ENCODE results near the gene HSPB8.

The HSPB8 gene

DNA sequence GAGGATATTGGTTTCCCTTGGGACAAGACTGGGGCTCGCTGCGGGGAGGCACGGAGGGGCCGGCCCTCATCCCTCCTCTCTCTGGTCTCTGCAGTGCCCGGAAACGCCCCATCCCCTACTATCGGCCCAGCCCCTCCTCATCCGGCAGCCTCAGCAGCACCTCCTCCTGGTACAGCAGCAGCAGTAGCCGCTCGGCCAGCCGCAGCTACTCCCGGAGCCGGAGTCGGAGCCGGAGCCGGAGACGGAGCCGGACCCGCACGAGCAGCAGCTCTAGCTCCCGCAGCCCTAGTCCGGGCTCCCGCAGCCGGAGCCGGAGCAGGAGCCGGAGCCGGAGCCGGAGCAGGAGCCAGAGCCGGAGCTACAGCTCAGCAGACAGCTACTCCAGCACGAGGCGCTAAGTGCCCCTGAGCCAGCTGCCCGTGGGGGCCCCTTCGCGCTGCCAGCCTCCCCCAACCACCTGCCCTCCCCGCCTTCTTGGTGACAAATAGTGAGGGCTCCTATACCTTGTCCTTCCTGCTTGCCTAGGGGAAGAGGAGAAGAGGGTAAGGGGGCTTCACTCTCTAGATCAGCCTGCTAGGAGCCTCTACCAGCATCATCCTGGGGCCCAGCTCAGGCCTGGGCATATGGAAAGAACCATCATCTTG lies 22.2 kb upstream of the HSPB8 start:
- CTCF ChIA-PET: no interaction called here
- POLR2A ChIA-PET: no interaction called here
- TF ChIP-seq, protein P1, sequence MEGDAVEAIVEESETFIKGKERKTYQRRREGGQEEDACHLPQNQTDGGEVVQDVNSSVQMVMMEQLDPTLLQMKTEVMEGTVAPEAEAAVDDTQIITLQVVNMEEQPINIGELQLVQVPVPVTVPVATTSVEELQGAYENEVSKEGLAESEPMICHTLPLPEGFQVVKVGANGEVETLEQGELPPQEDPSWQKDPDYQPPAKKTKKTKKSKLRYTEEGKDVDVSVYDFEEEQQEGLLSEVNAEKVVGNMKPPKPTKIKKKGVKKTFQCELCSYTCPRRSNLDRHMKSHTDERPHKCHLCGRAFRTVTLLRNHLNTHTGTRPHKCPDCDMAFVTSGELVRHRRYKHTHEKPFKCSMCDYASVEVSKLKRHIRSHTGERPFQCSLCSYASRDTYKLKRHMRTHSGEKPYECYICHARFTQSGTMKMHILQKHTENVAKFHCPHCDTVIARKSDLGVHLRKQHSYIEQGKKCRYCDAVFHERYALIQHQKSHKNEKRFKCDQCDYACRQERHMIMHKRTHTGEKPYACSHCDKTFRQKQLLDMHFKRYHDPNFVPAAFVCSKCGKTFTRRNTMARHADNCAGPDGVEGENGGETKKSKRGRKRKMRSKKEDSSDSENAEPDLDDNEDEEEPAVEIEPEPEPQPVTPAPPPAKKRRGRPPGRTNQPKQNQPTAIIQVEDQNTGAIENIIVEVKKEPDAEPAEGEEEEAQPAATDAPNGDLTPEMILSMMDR (IDR thresholded peaks at IDR 0.05; ENCODE audit: control extremely low read depth, extremely low read depth, low read depth, missing control alignments): no peak
- no peak for DNase-seq (ENCODE audit: extremely low spot score)

DNA sequence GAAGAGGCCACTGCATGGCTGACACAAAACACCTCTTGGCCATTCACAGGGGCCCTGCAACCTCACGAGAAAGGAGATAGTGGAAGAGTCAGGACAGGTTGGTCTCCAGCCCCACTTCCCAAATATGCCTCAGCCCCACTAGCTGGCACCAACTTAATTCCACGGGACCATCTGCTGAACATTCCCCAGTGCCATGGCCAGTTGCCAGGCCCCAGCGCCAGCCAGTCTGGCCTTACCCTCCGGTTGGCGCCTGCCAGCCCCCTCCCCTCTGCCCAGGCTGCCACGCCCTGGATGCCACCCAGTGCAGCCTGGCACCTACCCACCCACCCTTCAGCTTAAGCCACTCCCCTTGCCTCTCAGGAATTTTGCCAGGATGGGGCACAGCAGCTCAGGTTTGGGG lies 21.2 kb upstream of the HSPB8 start:
- POLR2A ChIA-PET: no interaction called here
- TF ChIP-seq, protein P1 (IDR thresholded peaks at IDR 0.05; ENCODE audit: control extremely low read depth, extremely low read depth, low read depth, missing control alignments): no peak
- CTCF ChIA-PET: no interaction called here
- no peak for DNase-seq (ENCODE audit: extremely low spot score)

DNA sequence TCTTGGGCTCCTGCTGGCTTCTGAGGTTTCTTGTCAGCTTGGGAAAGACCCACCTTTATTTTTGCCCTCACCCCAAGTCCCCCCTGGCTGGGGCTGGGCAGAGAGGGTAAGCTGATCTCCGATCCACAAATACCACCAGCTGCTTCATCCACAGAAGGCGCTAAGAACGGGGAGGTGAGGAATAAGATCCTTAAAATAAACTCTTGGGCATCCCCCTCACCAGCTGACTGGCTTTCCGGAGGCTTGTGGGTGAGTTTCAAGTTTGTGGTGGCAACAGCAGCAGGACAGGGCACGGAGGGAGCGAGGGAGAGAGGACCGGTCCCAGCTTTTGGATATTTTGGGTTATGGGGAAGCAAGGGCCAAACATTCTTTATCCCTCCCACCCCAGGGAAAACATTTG lies 20.8 kb upstream of the HSPB8 start:
- ChIA-PET CTCF (no interaction called here), POLR2A (no interaction called here)
- TF ChIP-seq, protein P1 (IDR thresholded peaks at IDR 0.05; ENCODE audit: control extremely low read depth, extremely low read depth, low read depth, missing control alignments): no peak
- no peak for DNase-seq (ENCODE audit: extremely low spot score)

DNA sequence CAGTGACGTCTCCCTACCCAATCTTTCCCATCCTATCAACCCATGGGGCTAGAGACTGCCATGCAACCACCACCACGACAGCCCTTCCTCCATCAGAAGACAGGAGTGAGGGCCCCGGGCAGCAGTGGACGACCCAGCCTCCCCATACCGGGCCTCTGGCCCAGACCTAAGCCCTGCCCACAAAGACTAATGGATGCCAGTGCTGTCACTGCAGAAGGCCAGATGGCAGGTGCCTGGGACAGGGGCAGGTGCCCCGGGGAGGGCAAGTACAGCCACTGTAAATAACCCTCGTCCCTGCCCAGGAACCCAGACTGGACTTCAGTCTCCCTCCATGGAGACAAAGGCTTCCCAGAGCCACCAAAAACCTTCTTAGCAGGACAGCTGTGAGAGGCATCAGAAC lies 20.3 kb upstream of the HSPB8 start:
- CTCF ChIA-PET: no interaction called here

DNA sequence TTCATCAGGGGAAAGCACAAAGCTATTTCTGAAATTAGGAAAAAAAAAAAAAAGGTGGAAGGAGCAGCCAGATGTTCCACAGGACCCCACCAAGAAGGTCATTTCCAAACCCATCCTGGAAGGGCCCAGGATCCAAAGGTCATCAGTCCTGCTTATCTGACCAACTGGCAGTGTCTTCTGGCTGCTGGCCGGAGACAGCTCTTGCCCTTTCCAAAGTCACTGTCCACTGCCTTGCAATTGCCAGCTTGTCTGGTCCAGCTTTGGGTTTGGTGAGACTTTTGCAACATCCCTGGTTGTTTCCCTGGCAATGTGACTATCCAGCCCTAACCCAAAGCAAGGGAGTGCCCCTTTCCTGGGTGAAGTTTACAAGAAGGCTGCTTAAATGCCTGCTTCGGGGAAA lies 18.9 kb upstream of the HSPB8 start:
- CTCF ChIA-PET: no interaction called here
- DNase-seq (ENCODE audit: extremely low spot score): no peak
- POLR2A ChIA-PET: no interaction called here
- TF ChIP-seq, protein P1 (IDR thresholded peaks at IDR 0.05; ENCODE audit: control extremely low read depth, extremely low read depth, low read depth, missing control alignments): no peak

More for the DNA sequence above, 20.3 kb upstream of the HSPB8 start:
- TF ChIP-seq, protein P1 (IDR thresholded peaks at IDR 0.05; ENCODE audit: control extremely low read depth, extremely low read depth, low read depth, missing control alignments): no peak
- POLR2A ChIA-PET: no interaction called here
- DNase-seq (ENCODE audit: extremely low spot score): no peak

DNA sequence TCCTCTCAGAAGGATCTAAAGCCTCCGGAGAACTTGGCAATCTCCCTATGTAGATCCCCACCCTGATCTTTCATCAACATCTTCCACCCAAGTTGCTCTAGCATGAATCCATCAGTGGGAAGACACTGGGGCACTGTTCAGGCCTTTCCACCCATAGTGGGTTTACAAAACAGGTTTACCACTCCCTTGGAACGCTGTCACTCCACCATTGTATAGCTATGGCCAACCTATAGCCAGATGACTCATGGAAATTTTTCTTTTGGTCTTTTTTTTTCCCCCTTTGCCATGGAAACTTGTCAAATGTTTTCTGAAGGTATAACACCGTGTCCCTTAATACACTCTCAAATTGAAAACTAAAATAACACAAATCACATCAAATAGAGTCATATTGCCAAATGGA lies 10.8 kb upstream of the HSPB8 start:
- TF ChIP-seq, protein P1 (IDR thresholded peaks at IDR 0.05; ENCODE audit: control extremely low read depth, extremely low read depth, low read depth, missing control alignments): no peak
- POLR2A ChIA-PET: no interaction called here
- CTCF ChIA-PET: no interaction called here

DNA sequence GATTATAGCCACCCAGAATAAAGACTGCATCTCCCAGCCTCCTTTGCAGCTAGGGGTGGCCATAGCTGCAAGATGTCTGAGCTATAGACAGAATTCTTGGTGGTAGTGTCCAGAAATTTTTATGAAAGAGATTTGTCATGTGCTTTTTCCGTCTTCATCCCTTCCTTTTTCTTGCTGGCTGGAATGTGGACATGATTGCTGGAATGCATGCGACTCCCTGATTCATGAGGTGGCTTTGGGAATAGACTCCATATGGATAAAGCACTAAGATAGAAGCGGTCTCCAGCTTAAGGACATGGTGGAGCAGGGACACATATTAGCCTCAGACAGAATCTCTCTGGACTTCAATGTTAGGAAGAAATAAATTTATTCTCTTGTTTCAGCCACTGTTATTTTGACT lies 10.0 kb upstream of the HSPB8 start:
- ChIA-PET POLR2A (no interaction called here), CTCF (no interaction called here)
- TF ChIP-seq, protein P1 (IDR thresholded peaks at IDR 0.05; ENCODE audit: control extremely low read depth, extremely low read depth, low read depth, missing control alignments): no peak
- DNase-seq (ENCODE audit: extremely low spot score): no peak

More for the DNA sequence above, 10.8 kb upstream of the HSPB8 start:
- no peak for DNase-seq (ENCODE audit: extremely low spot score)
